Skeletal muscle tissue (tissue), 4 donors: ENCODE measurements around the gene DMXL1. TPM values are rescaled to one million over a fixed set of nuclear protein-coding genes. Genes with fewer than 3 reads are reported as not detected.
"Not testable (repeated sequence)": the region's sequence is repeated elsewhere in the genome, so short reads cannot be mapped to it uniquely, and the experiment has no call there.

Experiments used
- H3K27ac ChIP-seq: one replicate; pipeline ENCODE4 v1.7.0; 2013; ENCODE audit warnings: mild to moderate bottlenecking, low read depth, low read length, inconsistent platforms
- H3K27me3 ChIP-seq, 3 donors: one replicate each; pipeline ENCODE4 v1.7.0; 2013; ENCODE audit warnings: low read length in 3 of 3; ENCODE audit not compliant: control insufficient read depth in 3 of 3, insufficient read depth in 3 of 3
- H3K36me3 ChIP-seq, 3 donors: one replicate each; pipeline ENCODE4 v1.7.0; 2013; ENCODE audit warnings: low read length in 3 of 3; ENCODE audit not compliant: control insufficient read depth in 3 of 3, insufficient read depth in 3 of 3
- H3K4me1 ChIP-seq, 3 donors: one replicate each; pipeline ENCODE4 v1.7.0; 2013; ENCODE audit warnings: low read length in 3 of 3, mild to moderate bottlenecking in 3 of 3; ENCODE audit not compliant: control insufficient read depth in 3 of 3, insufficient read depth in 3 of 3
- H3K4me3 ChIP-seq, 3 donors: one replicate each; pipeline ENCODE4 v1.7.0; 2013; ENCODE audit warnings: low read length in 3 of 3
- H3K9ac ChIP-seq, 3 donors: one replicate each; pipeline ENCODE4 v1.7.0; 2013; ENCODE audit warnings: low read length in 3 of 3, mild to moderate bottlenecking in 3 of 3, moderate library complexity in 2 of 3, low read depth in 1 of 3
- H3K9me3 ChIP-seq, 3 donors: one replicate each; pipeline ENCODE4 v1.7.0; 2013; ENCODE audit warnings: low read length in 3 of 3; ENCODE audit not compliant: control insufficient read depth in 3 of 3
- total RNA-seq: library from RNA; depleted of rRNA; stranded (reverse); fragments of >200 nt; gene quantifications from one replicate; pipeline ENCODE4 v1.2.3, GENCODE V29; 2014
- donor health status: Osteomylitis.

Gene DMXL1
- total RNA-seq, 1 donor from 2014 or later = 61.1 TPM

DNA sequence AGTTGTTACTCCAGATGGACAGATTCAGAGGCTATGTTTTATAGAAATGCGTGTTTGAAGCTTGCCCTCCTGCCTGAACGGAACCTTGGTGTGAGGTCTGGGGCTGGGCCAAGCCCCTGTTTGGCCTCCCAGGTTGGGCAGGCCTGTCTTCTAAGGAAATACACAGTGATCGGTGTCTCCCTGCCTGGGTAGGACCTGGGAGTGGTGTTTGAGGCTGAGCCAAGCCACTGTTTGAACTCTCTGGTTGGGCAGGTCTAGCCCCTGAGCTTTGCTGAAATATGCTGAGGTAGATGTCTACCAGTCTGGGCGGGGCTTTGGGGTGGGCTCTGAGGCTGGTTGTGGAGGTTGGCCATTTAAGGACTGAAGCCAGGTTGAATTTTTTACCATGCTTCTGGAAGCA lies 90.5 kb downstream of the DMXL1 start:
- Histone ChIP-seq H3K36me3 (peaks cover 0 to 10% (median 3%) of the 10 kb centered on the region in 3 donors), H3K27me3 (no peaks in the 10 kb centered on the region), H3K4me1 (no peaks in the 10 kb centered on the region), H3K4me3 (no peak overlapping the region), H3K9me3 (peaks cover 0 to 2% (median 0%) of the 10 kb centered on the region in 3 donors), H3K9ac (no peak overlapping the region), H3K27ac (no peak overlapping the region)

DNA sequence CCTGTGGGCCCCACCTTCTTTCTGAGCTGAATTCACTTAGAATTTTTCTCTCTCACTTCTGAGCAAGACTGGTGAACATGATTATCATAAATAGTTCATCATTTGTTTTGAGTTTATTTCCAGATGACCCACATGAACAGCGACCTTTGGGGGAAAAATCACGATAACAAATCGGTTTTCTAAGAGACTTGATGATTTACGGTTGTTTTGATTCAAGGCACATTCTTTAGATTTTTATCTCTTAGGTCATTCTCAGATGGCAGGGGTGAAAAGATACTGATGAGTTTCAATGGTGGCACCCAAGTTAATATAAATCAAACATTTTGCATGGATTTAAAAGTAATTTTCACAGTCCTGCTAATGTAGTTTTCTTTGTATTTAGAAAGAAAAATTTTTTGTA lies 95.1 kb downstream of the DMXL1 start:
- Histone ChIP-seq H3K4me3 (no peak overlapping the region), H3K9me3 (no peaks in the 10 kb centered on the region), H3K9ac (no peak overlapping the region), H3K36me3 (peaks cover 0 to 12% (median 3%) of the 10 kb centered on the region in 3 donors), H3K27ac (no peak overlapping the region), H3K27me3 (no peaks in the 10 kb centered on the region), H3K4me1 (no peaks in the 10 kb centered on the region)

DNA sequence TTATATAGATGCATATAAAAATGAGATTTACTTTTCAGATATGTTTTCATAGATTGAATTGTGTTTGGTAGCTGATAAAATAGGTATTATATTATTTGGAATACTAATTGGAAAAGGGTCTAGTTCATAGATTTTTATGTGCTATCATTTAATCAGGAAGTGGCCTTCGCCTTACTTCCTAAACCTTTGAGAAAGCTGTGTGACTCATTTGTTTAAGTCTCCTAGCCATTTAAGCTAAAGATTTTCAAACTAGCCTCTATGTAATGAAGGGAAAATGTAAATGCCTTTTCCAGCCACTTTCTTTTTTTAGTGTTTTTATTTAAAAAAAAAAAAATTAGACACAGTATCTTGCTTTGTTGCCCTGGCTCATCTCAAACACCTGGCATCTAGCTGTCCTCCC lies 97.5 kb downstream of the DMXL1 start:
- Histone ChIP-seq H3K4me3 (no peak overlapping the region), H3K36me3 (peaks cover 0 to 13% (median 0%) of the 10 kb centered on the region in 3 donors), H3K9ac (no peak overlapping the region), H3K27ac (no peak overlapping the region), H3K4me1 (no peaks in the 10 kb centered on the region), H3K9me3 (no peaks in the 10 kb centered on the region), H3K27me3 (no peaks in the 10 kb centered on the region)

DNA sequence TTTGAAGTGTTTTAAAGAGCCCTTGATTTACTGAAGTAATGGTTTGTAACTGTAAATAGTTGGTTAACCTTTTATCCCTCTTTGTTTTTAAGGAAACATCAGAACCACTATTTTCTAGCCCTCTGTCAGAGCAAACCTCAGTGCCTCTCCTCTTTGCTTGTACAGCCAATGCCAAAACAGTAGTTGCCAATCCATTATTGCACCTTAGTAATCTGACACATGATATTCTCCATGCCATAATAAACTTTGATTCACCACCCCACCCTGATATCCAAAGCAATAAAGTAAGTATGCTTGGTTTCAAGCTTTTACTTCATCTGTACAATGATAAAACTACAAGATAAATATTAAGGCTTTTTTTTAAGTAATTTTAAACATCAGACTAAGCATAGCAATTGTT lies 100.8 kb downstream of the DMXL1 start:
- Histone ChIP-seq H3K9ac (no peak overlapping the region), H3K36me3 (peaks cover 0 to 6% (median 0%) of the 10 kb centered on the region in 3 donors), H3K27ac (no peak overlapping the region), H3K9me3 (no peaks in the 10 kb centered on the region), H3K4me1 (no peaks in the 10 kb centered on the region), H3K4me3 (no peak overlapping the region), H3K27me3 (no peaks in the 10 kb centered on the region)

DNA sequence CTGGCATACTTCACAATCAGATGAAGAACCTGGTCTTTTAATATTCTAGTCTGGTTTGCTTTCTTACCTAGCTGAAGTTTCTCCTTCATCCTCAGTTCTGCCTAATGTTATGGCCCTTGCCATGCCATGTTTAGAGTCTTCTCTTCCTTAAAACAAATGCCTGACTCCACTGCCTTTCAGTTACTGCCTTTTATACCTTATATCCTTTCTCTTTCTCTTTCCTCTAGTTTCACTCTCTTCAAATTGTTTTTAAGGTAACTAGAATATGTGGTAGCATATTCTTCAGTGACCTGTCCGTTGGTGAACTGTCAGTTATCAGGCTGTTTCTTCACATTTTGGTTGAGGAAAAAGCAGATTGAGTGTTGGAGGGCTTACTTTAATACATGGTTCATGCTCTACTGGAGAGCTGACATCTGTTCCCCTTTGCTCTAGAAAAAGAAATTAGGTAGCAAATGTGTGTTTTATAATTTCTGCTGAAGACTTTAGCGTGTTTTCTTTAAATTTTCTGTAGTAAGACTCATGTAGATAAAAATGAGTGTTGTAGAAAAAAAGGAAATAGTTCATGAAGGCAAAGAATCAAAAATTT lies 103.8 kb downstream of the DMXL1 start:
- Histone ChIP-seq H3K4me3 (no peak overlapping the region), H3K27ac (no peak overlapping the region), H3K9ac (no peak overlapping the region), H3K27me3 (no peaks in the 10 kb centered on the region), H3K4me1 (no peaks in the 10 kb centered on the region), H3K36me3 (peaks cover 0 to 11% (median 6%) of the 10 kb centered on the region in 3 donors), H3K9me3 (no peaks in the 10 kb centered on the region)

DNA sequence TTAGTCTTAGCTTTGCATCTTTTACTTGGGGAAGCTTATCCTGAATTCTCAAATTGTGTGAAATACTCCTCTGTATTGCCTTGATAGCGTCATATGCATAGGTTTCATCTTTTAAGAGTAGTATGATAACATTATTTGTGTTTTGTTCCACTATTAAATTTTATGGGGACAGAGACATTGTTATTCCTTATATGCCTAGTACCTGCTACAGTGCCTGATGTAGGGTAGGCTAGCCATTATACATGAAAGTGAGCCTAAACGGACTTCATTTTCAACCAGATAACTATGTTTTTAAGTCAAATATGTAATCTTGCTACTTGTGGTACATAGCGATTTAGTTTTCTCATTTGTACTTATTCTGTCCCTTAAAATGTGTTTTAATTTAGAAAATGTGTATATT lies 105.9 kb downstream of the DMXL1 start:
- no peak overlapping the region for H3K27ac ChIP-seq
- H3K36me3 ChIP-seq = peaks cover 0 to 9% (median 6%) of the 10 kb centered on the region in 3 donors
- no peaks in the 10 kb centered on the region for H3K9me3 ChIP-seq
- no peak overlapping the region for H3K9ac ChIP-seq
- no peaks in the 10 kb centered on the region for H3K27me3 ChIP-seq
- no peaks in the 10 kb centered on the region for H3K4me1 ChIP-seq
- no peak overlapping the region for H3K4me3 ChIP-seq

DNA sequence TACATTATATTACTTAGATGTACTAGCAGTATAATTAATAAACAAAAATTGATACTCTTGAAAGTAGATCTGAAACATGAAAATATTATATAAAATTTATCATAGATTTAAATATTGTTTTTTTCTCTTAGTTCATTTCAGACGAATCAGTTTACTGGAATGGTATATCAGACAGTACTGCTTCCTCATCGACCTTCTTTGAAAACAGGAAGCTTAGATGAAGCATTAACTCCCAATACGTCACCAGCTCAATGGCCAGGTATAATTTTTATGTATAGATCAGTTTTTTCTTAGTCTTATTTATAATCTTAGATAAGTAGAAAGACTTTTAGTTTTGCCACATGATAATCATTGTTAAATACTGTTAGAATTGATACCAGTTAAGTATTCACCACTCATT lies 106.3 kb downstream of the DMXL1 start:
- Histone ChIP-seq H3K4me3 (no peak overlapping the region), H3K9ac (no peak overlapping the region), H3K27me3 (no peaks in the 10 kb centered on the region), H3K36me3 (peaks cover 0 to 8% (median 6%) of the 10 kb centered on the region in 3 donors), H3K27ac (no peak overlapping the region), H3K4me1 (no peaks in the 10 kb centered on the region), H3K9me3 (no peaks in the 10 kb centered on the region)

DNA sequence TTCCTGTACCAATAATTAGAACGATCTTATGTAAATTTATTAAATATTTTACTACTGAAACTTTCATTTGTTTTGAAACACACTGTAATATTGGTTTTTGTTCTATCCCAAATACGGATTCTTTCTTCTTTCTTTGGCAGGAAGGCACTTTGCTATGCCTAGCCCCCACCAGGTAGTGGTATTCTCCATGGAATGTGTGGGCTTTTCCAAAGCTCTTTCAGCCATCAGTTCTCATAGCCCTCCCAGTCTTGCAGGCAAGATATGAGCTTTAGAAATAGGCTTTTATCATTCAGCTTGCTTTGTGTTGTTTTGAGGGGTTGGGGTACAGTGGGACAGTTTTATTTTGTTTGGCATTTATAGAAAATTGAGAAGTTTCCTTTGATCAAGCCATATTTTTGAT lies 107.5 kb downstream of the DMXL1 start:
- H3K36me3 ChIP-seq = peaks cover 0 to 8% (median 6%) of the 10 kb centered on the region in 3 donors
- H3K27ac ChIP-seq = no peak overlapping the region
- H3K4me1 ChIP-seq = no peaks in the 10 kb centered on the region
- H3K9me3 ChIP-seq = no peaks in the 10 kb centered on the region
- no peak overlapping the region for H3K9ac ChIP-seq
- no peak overlapping the region for H3K4me3 ChIP-seq
- no peaks in the 10 kb centered on the region for H3K27me3 ChIP-seq

DNA sequence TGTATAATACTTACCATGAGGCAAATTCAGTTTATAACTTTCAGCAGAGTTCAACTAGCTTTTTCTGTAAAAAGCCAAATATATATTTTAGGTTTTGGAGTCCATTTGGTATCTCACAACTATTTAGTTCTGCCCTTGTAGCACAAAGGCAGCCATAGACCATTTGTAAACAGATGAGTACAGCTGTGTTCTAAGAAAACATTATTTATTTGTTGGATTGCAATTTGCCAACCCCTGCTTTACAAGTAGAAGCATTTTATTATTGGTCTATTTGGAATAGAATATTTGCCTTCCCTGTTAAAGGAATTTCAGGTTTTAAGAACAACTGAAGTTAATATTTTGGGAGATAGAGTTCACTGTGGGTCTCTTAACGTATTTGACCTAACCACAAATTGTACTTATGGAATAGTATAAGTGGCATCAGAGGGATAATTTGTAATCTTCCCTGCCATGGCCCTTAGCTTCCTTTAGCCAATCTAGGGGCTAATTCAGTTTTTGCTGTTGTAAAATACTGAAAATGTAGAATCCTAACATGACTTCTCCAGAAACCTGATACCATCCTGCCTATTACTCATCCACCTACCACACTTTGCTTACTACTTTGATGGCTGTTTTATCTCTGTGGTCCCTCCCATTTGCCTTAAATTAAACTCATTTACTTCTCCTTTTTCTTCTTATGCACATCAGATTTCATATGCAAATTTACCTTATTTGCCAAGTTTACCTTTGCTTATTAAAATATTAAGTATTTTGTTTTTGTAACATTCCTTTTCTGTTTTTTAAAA lies 109.2 kb downstream of the DMXL1 start:
- H3K36me3 ChIP-seq = peaks cover 0 to 8% (median 6%) of the 10 kb centered on the region in 3 donors
- no peak overlapping the region for H3K27ac ChIP-seq
- no peaks in the 10 kb centered on the region for H3K27me3 ChIP-seq
- H3K9me3 ChIP-seq = no peaks in the 10 kb centered on the region
- H3K4me1 ChIP-seq = no peaks in the 10 kb centered on the region
- no peak overlapping the region for H3K4me3 ChIP-seq
- H3K9ac ChIP-seq = no peak overlapping the region

DNA sequence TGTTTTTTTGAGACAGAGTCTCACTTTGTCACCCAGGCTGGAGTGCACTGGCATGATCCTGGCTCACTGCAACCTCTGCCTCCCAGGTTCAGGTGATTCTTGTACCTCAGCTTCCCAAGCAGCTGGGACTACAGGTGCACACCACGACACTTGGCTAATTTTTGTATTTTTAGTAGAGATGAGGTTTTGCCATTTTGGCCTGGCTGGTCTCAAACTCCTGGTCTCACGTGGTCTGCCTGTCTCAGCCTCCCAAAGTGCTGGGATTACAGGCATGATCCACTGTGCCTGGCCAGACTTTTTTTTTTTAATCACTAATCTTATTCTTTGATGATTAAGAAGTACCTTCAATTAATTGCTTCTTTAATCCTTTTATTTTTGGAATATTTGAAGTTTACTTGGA lies 114.6 kb downstream of the DMXL1 start:
- not testable (repeated sequence) for H3K9me3 ChIP-seq, H3K27ac ChIP-seq, H3K36me3 ChIP-seq, H3K9ac ChIP-seq, H3K4me1 ChIP-seq, H3K4me3 ChIP-seq, H3K27me3 ChIP-seq
